22Rv1 (cell line): ENCODE results near the gene MADCAM1.

Experiments used
- CTCF ChIP-seq: fragments of 450-650 bp; IDR thresholded peaks from 2 replicates; pipeline ENCODE4 v1.5.1; 2017; ENCODE audit warnings: mild to moderate bottlenecking
- ZFX ChIP-seq: fragments of 450-650 bp; IDR thresholded peaks from 2 replicates; pipeline ENCODE4 v1.6.1; 2017; ENCODE audit warnings: antibody characterized with exemption, borderline replicate concordance

- TF ChIP-seq CTCF, result no peak
- no peak for TF ChIP-seq ZFX
Observed at GRCh38 chr19:511101-511851, 15.0 kb downstream of the MADCAM1 start.
